Bronchial epithelial cell (primary cell): Measurements from ENCODE around the gene QPCT. TPM values are rescaled to one million over a fixed set of nuclear protein-coding genes. Genes with fewer than 3 reads are reported as not detected.

ENCODE experiments used
- DNase-seq: peaks from one replicate; pipeline ENCODE4 v3.0.0-alpha.2; 2010; ENCODE audit warnings: low read depth
- FAIRE-seq: peaks from 2 replicates; lab custom pipeline; 2011; peaks lifted over from hg19 to GRCh38; lab: Jason Lieb, UNC
- H3K27me3 ChIP-seq: 2 replicates; pipeline ENCODE4 v1.5.1; 2011; ENCODE audit warnings: low read length; ENCODE audit not compliant: control insufficient read depth, insufficient read depth
- H3K36me3 ChIP-seq: 2 replicates; pipeline ENCODE4 v1.5.1; 2011; ENCODE audit warnings: low read length; ENCODE audit not compliant: control insufficient read depth, insufficient read depth
- H3K4me3 ChIP-seq: 2 replicates; pipeline ENCODE4 v1.5.1; 2011; ENCODE audit warnings: mild to moderate bottlenecking, low read depth, low read length, control low read depth
- CTCF ChIP-seq: IDR thresholded peaks from 2 replicates; pipeline ENCODE4 v1.5.1; 2011; ENCODE audit warnings: mild to moderate bottlenecking, moderate library complexity, low read length, control low read depth, inconsistent platforms; ENCODE audit not compliant: insufficient read depth, severe bottlenecking
- total RNA-seq: library from RNA; depleted of rRNA; stranded (reverse); fragments of >200 nt; gene quantifications from 2 replicates; pipeline ENCODE4 v1.2.1, GENCODE V29; 2014

Gene QPCT
- total RNA-seq, 1 donor from 2014 or later = 7.6 TPM

- FAIRE-seq = no peak
- Histone ChIP-seq H3K4me3 (no peak overlapping the region), H3K36me3 (no peaks in the 10 kb centered on the region), H3K27me3 (no peaks in the 10 kb centered on the region)
- no peak for TF ChIP-seq CTCF
- DNase-seq = no peak
Observed at GRCh38 chr2:37370666-37371065, 26.2 kb downstream of the QPCT start.

GRCh38 chr2:37372000-37372399, 27.6 kb downstream of the QPCT start:
- DNase-seq (no peak), FAIRE-seq (no peak)

GRCh38 chr2:37375741-37376288, 31.4 kb downstream of the QPCT start:
- FAIRE-seq (no peak), DNase-seq (no peak)
- no peak for TF ChIP-seq CTCF
- Histone ChIP-seq H3K36me3 (no peaks in the 10 kb centered on the region), H3K27me3 (no peaks in the 10 kb centered on the region), H3K4me3 (no peak overlapping the region)

More at GRCh38 chr2:37372000-37372399, 27.6 kb downstream of the QPCT start:
- Histone ChIP-seq H3K27me3 (no peaks in the 10 kb centered on the region), H3K36me3 (no peaks in the 10 kb centered on the region), H3K4me3 (no peak overlapping the region)
- TF ChIP-seq CTCF = no peak

- no peaks in the 10 kb centered on the region for H3K27me3 ChIP-seq
- FAIRE-seq (no peak), DNase-seq (peak; percentile 82)
- TF ChIP-seq CTCF = no peak
- H3K36me3 ChIP-seq = no peaks in the 10 kb centered on the region
- H3K4me3 ChIP-seq = no peak overlapping the region
Observed at GRCh38 chr2:37376421-37377186, 32.2 kb downstream of the QPCT start.

- Histone ChIP-seq H3K4me3 (no peak overlapping the region), H3K36me3 (no peaks in the 10 kb centered on the region), H3K27me3 (no peaks in the 10 kb centered on the region)
- no peak for TF ChIP-seq CTCF
- DNase-seq (no peak), FAIRE-seq (no peak)
Observed at GRCh38 chr2:37377187-37377532, 32.7 kb downstream of the QPCT start.
